ENCODE results near the gene ITIH5.

DNA sequence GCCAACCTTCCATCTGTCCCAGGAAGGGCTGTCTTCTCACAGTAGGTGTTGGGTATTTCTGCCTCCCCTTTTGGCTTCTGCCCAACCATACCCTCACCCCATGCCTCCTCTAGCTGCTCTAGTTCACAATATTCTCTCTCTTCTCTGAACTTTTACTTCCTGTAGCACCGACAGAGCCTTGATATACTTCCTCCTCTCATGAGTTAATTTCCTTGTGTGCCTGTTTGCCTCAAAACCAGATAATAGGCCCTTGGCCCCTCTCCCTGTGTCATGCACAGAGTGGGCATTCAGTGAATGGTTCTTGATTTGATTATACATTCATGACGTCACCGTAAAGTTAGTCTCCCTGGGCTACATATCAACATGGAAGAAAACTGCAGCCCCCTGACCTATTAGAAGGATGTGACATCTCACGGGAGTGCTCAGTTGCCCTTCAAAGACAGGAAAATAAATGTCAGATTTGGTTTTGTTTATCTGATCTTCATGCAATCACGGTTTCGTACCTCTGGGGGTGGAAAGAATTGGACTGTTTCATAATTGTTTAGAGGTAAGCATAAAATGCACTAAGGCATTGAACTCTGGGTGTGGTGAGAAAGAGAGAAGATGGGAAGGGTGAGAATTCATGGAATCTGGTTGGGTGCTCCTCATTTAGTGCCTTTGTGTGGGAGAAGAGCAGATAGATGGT is 127.7 kb downstream of the ITIH5 start:
- no peak for TF ChIP-seq POLR2A (IDR thresholded peaks at IDR 0.05)
- TF ChIP-seq, protein P1, sequence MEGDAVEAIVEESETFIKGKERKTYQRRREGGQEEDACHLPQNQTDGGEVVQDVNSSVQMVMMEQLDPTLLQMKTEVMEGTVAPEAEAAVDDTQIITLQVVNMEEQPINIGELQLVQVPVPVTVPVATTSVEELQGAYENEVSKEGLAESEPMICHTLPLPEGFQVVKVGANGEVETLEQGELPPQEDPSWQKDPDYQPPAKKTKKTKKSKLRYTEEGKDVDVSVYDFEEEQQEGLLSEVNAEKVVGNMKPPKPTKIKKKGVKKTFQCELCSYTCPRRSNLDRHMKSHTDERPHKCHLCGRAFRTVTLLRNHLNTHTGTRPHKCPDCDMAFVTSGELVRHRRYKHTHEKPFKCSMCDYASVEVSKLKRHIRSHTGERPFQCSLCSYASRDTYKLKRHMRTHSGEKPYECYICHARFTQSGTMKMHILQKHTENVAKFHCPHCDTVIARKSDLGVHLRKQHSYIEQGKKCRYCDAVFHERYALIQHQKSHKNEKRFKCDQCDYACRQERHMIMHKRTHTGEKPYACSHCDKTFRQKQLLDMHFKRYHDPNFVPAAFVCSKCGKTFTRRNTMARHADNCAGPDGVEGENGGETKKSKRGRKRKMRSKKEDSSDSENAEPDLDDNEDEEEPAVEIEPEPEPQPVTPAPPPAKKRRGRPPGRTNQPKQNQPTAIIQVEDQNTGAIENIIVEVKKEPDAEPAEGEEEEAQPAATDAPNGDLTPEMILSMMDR (IDR thresholded peaks at IDR 0.05): no peak
